GM12878 (cell line): ENCODE measurements around the gene BCL2.

Experiments used
- PML ChIP-seq: IDR thresholded peaks from 2 replicates; pipeline ENCODE4 v1.6.1; 2012; ENCODE audit warnings: low read length, inconsistent platforms
- POLR2A ChIP-seq: IDR thresholded peaks from 2 replicates; pipeline ENCODE4 v1.6.1; 2011; ENCODE audit warnings: low read depth, mild to moderate bottlenecking, low read length
- SUZ12 ChIP-seq: fragments of 200-600 bp; sonication (generic); IDR thresholded peaks from one replicate; pipeline ENCODE4 v1.6.1; 2018; ENCODE audit warnings: antibody characterized with exemption, mild to moderate bottlenecking; ENCODE audit not compliant: unreplicated experiment
- TCF12 ChIP-seq: IDR thresholded peaks from 2 replicates; pipeline ENCODE4 v1.6.1; 2011; ENCODE audit warnings: low read depth, mild to moderate bottlenecking, low read length

- TF ChIP-seq TCF12 (no peak), POLR2A (no peak), PML (no peak), SUZ12 (no peak)
Measured at GRCh38 chr18:63365876-63366212, 46.3 kb upstream of the BCL2 start.
